GM12872 (cell line): ENCODE data around the gene GPR17.

Experiments used
- TF ChIP-seq, protein P1 (sequence below): IDR thresholded peaks from 3 replicates; pipeline ENCODE4 v1.5.1; 2011; ENCODE audit warnings: low read depth, mild to moderate bottlenecking, low read length, moderate library complexity; ENCODE audit not compliant: insufficient read depth

Gene GPR17

DNA sequence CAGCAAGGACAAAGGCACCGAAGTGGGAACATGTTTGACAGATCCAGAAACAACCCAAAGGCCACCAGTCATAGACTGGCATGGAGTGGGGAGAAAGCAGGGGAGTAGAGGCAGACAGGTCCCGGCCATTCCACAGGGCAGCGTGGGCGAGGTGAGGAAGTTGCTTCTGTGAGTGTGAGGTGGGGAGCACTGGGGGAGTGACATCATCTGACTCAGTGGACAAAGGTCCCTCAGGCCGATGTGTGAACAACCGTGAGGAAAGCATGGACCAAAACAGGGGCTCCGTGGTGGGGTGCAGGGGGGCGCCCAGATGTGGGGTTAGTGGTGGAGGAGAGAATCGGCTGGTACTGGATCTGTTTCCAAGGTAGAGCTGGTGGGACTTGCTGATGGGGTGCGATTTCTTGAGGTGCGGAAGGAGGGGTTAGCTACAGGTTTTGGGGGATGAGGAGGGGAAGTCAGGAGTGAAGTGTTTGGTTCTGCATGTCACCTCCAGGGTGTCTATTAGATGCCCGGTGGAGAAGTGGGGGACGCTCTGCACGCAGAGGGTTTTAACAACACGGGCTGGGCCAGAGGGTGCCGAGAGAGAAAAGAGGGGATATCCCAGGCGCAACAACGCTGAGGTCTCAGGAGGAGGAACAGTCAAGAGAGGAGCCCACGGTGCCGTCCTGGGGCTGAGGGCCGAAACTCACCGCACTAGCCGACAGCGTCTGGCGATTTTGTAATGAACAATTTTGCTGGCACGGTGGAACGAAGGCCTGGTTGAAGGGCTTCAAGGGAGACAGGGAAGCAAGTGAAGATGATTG, 52.8 kb downstream of the GPR17 start:
- TF ChIP-seq, protein P1, sequence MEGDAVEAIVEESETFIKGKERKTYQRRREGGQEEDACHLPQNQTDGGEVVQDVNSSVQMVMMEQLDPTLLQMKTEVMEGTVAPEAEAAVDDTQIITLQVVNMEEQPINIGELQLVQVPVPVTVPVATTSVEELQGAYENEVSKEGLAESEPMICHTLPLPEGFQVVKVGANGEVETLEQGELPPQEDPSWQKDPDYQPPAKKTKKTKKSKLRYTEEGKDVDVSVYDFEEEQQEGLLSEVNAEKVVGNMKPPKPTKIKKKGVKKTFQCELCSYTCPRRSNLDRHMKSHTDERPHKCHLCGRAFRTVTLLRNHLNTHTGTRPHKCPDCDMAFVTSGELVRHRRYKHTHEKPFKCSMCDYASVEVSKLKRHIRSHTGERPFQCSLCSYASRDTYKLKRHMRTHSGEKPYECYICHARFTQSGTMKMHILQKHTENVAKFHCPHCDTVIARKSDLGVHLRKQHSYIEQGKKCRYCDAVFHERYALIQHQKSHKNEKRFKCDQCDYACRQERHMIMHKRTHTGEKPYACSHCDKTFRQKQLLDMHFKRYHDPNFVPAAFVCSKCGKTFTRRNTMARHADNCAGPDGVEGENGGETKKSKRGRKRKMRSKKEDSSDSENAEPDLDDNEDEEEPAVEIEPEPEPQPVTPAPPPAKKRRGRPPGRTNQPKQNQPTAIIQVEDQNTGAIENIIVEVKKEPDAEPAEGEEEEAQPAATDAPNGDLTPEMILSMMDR, result no peak

DNA sequence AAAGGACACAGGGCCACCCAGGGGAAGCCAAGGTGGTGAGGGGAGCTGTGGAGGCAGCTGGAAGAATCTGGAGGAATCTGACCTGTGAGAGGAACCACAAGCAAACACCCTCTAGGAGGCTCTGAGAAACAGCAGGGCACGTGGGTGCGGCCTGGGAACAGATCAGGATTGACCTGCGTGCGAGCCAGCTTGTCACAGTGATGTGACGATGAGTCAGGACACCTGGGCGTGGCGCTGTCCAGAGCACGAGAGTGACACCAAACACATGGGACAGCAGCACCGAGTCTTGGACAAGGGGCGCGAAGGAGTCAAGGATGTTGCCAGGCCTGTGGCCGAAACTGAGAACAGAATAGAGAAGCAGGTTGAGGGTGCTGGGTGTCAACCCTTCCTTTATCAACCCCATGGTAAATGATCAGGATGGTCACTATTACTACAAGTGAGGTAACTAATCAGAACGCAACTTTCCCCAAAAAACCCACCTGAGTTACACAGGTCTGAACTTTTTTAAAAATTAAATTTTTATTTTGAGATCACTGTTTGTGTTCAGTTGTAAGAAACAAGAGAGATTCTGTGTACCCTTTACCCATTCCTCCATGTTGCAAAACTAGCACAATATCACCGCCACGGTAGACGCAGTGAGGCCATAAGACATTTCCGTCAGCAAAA, 54.7 kb downstream of the GPR17 start:
- TF ChIP-seq, protein P1, result 0 out of 3 replicates have a peak, but pooled peaks have one; percentile 28

DNA sequence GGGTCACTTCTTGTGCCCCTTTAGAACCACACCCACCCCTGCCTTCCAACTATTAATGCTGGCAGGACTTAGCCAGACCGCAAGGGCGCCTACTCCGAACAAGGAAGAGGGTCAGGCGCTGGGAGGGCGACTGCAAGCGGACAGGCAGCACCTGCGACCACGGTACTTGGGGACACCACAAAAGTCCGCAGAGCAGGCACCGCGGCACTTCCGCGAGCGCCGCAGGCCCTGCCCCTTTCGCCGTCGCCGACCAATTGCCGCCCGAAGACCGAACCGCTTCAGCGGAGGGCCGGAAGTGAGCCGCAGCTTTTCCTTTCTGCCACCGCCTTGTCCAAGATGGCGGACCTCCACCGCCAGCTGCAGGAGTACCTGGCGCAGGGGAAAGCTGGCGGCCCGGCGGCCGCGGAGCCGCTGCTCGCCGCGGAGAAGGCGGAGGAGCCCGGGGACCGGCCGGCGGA, 55.3 kb downstream of the GPR17 start, which contains the start of gene SFT2D3:
Gene SFT2D3, plus strand, starts transcription at position 305 of the 458 bp plus-strand sequence. Its CDS starts 32 bp downstream, at position 337.
- TF ChIP-seq, protein P1, result no peak

DNA sequence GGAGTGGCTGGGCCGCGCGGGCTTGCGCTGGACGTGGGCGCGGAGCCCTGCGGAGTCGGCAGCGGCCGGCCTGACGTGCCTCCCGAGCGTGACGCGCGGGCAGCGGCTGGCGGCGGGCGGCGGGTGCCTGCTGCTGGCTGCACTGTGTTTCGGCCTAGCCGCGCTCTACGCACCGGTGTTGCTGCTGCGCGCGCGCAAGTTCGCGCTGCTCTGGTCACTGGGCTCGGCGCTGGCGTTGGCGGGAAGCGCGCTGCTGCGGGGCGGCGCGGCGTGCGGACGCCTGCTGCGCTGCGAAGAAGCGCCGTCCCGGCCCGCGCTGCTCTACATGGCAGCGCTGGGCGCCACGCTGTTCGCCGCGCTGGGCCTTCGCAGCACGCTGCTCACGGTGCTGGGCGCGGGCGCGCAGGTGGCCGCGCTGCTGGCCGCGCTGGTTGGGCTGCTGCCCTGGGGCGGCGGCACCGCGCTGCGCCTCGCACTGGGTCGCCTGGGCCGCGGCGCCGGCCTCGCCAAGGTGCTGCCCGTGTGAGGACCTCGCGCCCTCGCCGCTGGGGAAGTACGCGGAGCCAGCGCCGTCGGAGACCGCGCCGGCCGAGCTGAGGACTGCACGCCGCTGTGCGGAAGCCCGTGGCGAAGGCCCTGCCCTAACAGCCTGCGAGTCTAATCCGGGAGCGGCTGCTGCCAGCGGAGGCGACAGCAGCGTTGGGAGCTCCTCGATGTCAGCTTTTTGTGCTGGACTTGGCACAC, 55.9 kb downstream of the GPR17 start:
- TF ChIP-seq, protein P1, result peak; percentile 39
